ENCODE results near the gene MORC1.

DNA sequence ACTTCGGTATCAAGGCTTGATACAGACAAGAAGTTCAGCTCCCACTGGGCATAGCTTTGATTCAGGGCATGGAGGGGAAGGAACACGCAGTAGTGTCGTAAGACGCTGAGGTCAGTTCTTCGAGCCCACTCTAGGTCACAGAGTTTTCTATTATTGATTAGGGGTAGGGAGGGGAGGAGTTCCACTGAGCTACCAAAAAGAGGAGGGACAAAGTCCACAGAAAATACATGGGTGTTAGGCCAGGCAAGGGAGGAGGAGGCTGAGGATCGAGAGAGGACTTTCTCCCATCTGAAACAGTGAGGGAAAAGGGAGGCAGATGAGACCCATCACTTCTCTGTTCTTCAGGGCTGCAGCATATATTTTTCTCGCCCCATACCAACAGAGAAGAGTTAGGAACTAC lies 89.2 kb downstream of the MORC1 start:
- TF ChIP-seq, protein P1, sequence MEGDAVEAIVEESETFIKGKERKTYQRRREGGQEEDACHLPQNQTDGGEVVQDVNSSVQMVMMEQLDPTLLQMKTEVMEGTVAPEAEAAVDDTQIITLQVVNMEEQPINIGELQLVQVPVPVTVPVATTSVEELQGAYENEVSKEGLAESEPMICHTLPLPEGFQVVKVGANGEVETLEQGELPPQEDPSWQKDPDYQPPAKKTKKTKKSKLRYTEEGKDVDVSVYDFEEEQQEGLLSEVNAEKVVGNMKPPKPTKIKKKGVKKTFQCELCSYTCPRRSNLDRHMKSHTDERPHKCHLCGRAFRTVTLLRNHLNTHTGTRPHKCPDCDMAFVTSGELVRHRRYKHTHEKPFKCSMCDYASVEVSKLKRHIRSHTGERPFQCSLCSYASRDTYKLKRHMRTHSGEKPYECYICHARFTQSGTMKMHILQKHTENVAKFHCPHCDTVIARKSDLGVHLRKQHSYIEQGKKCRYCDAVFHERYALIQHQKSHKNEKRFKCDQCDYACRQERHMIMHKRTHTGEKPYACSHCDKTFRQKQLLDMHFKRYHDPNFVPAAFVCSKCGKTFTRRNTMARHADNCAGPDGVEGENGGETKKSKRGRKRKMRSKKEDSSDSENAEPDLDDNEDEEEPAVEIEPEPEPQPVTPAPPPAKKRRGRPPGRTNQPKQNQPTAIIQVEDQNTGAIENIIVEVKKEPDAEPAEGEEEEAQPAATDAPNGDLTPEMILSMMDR (IDR thresholded peaks at IDR 0.05 in 4 of 5, conservative IDR thresholded peaks at IDR 0.05 in 1 of 5): no peak
- TF ChIP-seq POLR2A (IDR thresholded peaks at IDR 0.05): no peak

Data from gastrocnemius medialis (tissue), 4 donors.